ENCODE data around the gene GPR39.

GRCh38 chr2:132404056-132404455 is 12.5 kb upstream of the GPR39 start:
- TF ChIP-seq CTCF (IDR thresholded peaks at IDR 0.05) (no peak), POLR2A (IDR thresholded peaks at IDR 0.05) (no peak)

Data from Peyer's patch (tissue), 4 donors.